Liver (tissue), 9 donors: Measurements from ENCODE around the gene PPFIBP2. TPM values are rescaled to one million over a fixed set of nuclear protein-coding genes. Genes with fewer than 3 reads are reported as not detected.

ENCODE experiments used
- DNase-seq: peaks from one replicate; pipeline ENCODE4 v3.0.0-alpha.2; 2017; ENCODE audit warnings: low spot score
- H3K27ac ChIP-seq, 2 donors: one replicate each; pipeline ENCODE4 v1.7.0; 2013; ENCODE audit warnings: inconsistent platforms in 2 of 2, low read length in 2 of 2, control low read depth in 1 of 2, low read depth in 1 of 2, mild to moderate bottlenecking in 1 of 2
- H3K27me3 ChIP-seq, 4 donors: one replicate each; pipeline versions ENCODE4 v1.6.1 to v1.7.0; 2013; ENCODE audit warnings: low read length in 3 of 4, inconsistent platforms in 1 of 4, mild to moderate bottlenecking in 1 of 4, moderate library complexity in 1 of 4; ENCODE audit not compliant: control insufficient read depth in 4 of 4, insufficient read depth in 4 of 4
- H3K36me3 ChIP-seq, 4 donors: one replicate each; pipeline versions ENCODE4 v1.6.1 to v1.7.0; 2013; ENCODE audit warnings: low read length in 3 of 4, mild to moderate bottlenecking in 3 of 4, low read depth in 1 of 4, moderate library complexity in 1 of 4; ENCODE audit not compliant: control insufficient read depth in 4 of 4, insufficient read depth in 3 of 4
- H3K4me1 ChIP-seq, 4 donors: one replicate each; pipeline versions ENCODE4 v1.6.1 to v1.7.0; 2013; ENCODE audit warnings: low read length in 3 of 4, mild to moderate bottlenecking in 3 of 4, moderate library complexity in 1 of 4; ENCODE audit not compliant: control insufficient read depth in 4 of 4, insufficient read depth in 4 of 4
- H3K4me3 ChIP-seq, 3 donors: one replicate each; pipeline versions ENCODE4 v1.6.1 to v1.7.0; 2013; ENCODE audit warnings: low read length in 3 of 3, control low read depth in 1 of 3, low read depth in 1 of 3, mild to moderate bottlenecking in 1 of 3
- H3K9ac ChIP-seq, 2 donors: one replicate each; pipeline ENCODE4 v1.7.0; 2013; ENCODE audit warnings: low read length in 2 of 2, mild to moderate bottlenecking in 2 of 2, moderate library complexity in 2 of 2, control low read depth in 1 of 2, low read depth in 1 of 2
- H3K9me3 ChIP-seq, 4 donors: one replicate each; pipeline versions ENCODE4 v1.6.1 to v1.7.0; 2013; ENCODE audit warnings: low read length in 3 of 4; ENCODE audit not compliant: control insufficient read depth in 4 of 4
- EGR1 ChIP-seq, 2 donors: IDR thresholded peaks; 2 replicates each; pipeline ENCODE4 v1.6.1; 2016 to 2018; ENCODE audit warnings: antibody characterized with exemption in 2 of 2, low read depth in 2 of 2
- FOXA1 ChIP-seq: IDR thresholded peaks from 2 replicates; pipeline ENCODE4 v1.6.1; 2016; ENCODE audit warnings: antibody characterized with exemption
- FOXA2 ChIP-seq: IDR thresholded peaks from 2 replicates; pipeline ENCODE4 v1.6.1; 2016; ENCODE audit warnings: antibody characterized with exemption
- GABPA ChIP-seq, 2 donors: IDR thresholded peaks in 1 of 2; conservative IDR thresholded peaks in 1 of 2; 2 replicates each; pipeline ENCODE4 v1.6.1; 2016; ENCODE audit warnings: antibody characterized with exemption in 2 of 2, mild to moderate bottlenecking in 1 of 2, moderate library complexity in 1 of 2
- HNF4A ChIP-seq, 2 donors: conservative IDR thresholded peaks; 2 replicates each; pipeline ENCODE4 v1.6.1; 2016; ENCODE audit warnings: antibody characterized with exemption in 2 of 2, mild to moderate bottlenecking in 2 of 2
- HNF4G ChIP-seq: IDR thresholded peaks from 2 replicates; pipeline ENCODE4 v1.6.1; 2016; ENCODE audit warnings: antibody characterized with exemption
- JUND ChIP-seq, 2 donors: IDR thresholded peaks; 2 replicates each; pipeline ENCODE4 v1.6.1; 2016; ENCODE audit warnings: antibody characterized with exemption in 2 of 2
- NR2F2 ChIP-seq: IDR thresholded peaks from 2 replicates; pipeline ENCODE4 v1.6.1; 2016; ENCODE audit warnings: antibody characterized with exemption
- RAD21 ChIP-seq, 2 donors: IDR thresholded peaks; 2 replicates each; pipeline ENCODE4 v1.6.1; 2016; ENCODE audit warnings: antibody characterized with exemption in 2 of 2, mild to moderate bottlenecking in 2 of 2
- RXRA ChIP-seq, 2 donors: IDR thresholded peaks; 2 replicates each; pipeline ENCODE4 v1.6.1; 2017 to 2018; ENCODE audit warnings: antibody characterized with exemption in 2 of 2, mild to moderate bottlenecking in 1 of 2
- SP1 ChIP-seq: IDR thresholded peaks from 2 replicates; pipeline ENCODE4 v1.6.1; 2018; ENCODE audit warnings: antibody characterized with exemption, mild to moderate bottlenecking
- TAF1 ChIP-seq: conservative IDR thresholded peaks from 2 replicates; pipeline ENCODE4 v1.6.1; 2016; ENCODE audit warnings: antibody characterized with exemption, mild to moderate bottlenecking
- YY1 ChIP-seq: IDR thresholded peaks from 2 replicates; pipeline ENCODE4 v1.6.1; 2016; ENCODE audit warnings: antibody characterized with exemption, mild to moderate bottlenecking
- WGBS: extraction: QIAGEN DNeasy Blood & Tissue Kit; methylation state at CpG from one replicate; pipeline ENCODE4 v1.1.7; 2013; 5-methylcytosine and 5-hydroxymethylcytosine counted together
- polyA plus RNA-seq, 2 donors: library from polyadenylated mRNA; stranded (reverse) in 1 of 2; unstranded in 1 of 2; fragments of 200-250 nt in 1 of 2; fragments of >200 nt in 1 of 2; fragmentation: Nextera tagmentation in 1 of 2; extraction: Ambion mirVana in 1 of 2; gene quantifications; one replicate each; pipeline versions ENCODE4 v1.2.1 to v1.2.3, GENCODE V29; 2013 to 2015
- total RNA-seq, 2 donors: library from RNA; depleted of rRNA; stranded (reverse); fragments of >200 nt; gene quantifications; one replicate each; pipeline ENCODE4 v1.2.3, GENCODE V29; 2014
- TF ChIP-seq, protein P1 (sequence below): fragments of 150-350 bp; IDR thresholded peaks from 2 replicates; pipeline ENCODE4 v1.5.1; 2017; ENCODE audit warnings: improper control_type of control experiment, low read depth, low read length; ENCODE audit not compliant: missing input control
- TF ChIP-seq, protein P2 (sequence below): IDR thresholded peaks from 2 replicates; pipeline ENCODE4 v1.6.1; 2016; ENCODE audit warnings: antibody characterized with exemption
- TF ChIP-seq, protein P3 (sequence below): IDR thresholded peaks from 2 replicates; pipeline ENCODE4 v1.6.1; 2016; ENCODE audit warnings: antibody characterized with exemption
- TF ChIP-seq, protein P4 (sequence below): IDR thresholded peaks from 2 replicates; pipeline ENCODE4 v1.6.1; 2016; ENCODE audit warnings: antibody characterized with exemption, mild to moderate bottlenecking
- TF ChIP-seq, protein P5 (sequence below): IDR thresholded peaks from 2 replicates; pipeline ENCODE4 v1.6.1; 2016; ENCODE audit warnings: antibody characterized with exemption
- donor health status: healthy.
- donor health status: healthy.
- donor health status: healthy.
- donor health status: healthy.
- donor health status: healthy.

The PPFIBP2 gene
- total and polyA plus RNA-seq, 4 donors: 19.6 to 80.0 (median 23.2) TPM

DNA sequence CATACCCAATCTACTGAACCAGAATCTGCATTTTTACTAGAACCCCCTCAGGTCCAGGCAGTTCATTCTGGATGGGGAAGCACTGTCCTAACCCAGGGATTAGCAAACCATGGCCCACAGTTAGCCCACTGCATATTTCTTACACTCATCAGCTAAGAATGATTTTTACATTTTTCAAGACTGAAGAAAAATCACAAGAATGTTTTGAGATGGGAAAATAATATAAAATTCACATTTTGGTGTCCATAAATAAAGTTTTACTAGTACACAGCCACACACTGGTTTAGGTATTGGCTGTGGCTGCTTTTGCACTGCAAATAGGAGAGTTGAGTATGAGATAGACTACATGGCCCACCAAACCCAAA, 59.4 kb downstream of the PPFIBP2 start:
- peak overlapping the region; percentile 81 to 92 for H3K27ac ChIP-seq
- no peaks in the 10 kb centered on the region for H3K9me3 ChIP-seq
- H3K9ac ChIP-seq: no peak overlapping the region
- DNase-seq: no peak
- H3K4me1 ChIP-seq: peaks cover 23 to 69% (median 49%) of the 10 kb centered on the region in 4 donors
- TF ChIP-seq RAD21 (IDR thresholded peaks at IDR 0.05) (no peak), RXRA (IDR thresholded peaks at IDR 0.05) (no peak), YY1 (no peak), SP1 (no peak), NR2F2 (no peak), TAF1 (no peak), FOXA1 (no peak)
- TF ChIP-seq, protein P1, sequence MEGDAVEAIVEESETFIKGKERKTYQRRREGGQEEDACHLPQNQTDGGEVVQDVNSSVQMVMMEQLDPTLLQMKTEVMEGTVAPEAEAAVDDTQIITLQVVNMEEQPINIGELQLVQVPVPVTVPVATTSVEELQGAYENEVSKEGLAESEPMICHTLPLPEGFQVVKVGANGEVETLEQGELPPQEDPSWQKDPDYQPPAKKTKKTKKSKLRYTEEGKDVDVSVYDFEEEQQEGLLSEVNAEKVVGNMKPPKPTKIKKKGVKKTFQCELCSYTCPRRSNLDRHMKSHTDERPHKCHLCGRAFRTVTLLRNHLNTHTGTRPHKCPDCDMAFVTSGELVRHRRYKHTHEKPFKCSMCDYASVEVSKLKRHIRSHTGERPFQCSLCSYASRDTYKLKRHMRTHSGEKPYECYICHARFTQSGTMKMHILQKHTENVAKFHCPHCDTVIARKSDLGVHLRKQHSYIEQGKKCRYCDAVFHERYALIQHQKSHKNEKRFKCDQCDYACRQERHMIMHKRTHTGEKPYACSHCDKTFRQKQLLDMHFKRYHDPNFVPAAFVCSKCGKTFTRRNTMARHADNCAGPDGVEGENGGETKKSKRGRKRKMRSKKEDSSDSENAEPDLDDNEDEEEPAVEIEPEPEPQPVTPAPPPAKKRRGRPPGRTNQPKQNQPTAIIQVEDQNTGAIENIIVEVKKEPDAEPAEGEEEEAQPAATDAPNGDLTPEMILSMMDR: no peak
- TF ChIP-seq, protein P2, sequence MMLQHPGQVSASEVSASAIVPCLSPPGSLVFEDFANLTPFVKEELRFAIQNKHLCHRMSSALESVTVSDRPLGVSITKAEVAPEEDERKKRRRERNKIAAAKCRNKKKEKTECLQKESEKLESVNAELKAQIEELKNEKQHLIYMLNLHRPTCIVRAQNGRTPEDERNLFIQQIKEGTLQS: no peak
- no peak overlapping the region for H3K4me3 ChIP-seq
- H3K36me3 ChIP-seq: peaks cover 0 to under 1% (median 0%) of the 10 kb centered on the region in 4 donors
- no peaks in the 10 kb centered on the region for H3K27me3 ChIP-seq

DNA sequence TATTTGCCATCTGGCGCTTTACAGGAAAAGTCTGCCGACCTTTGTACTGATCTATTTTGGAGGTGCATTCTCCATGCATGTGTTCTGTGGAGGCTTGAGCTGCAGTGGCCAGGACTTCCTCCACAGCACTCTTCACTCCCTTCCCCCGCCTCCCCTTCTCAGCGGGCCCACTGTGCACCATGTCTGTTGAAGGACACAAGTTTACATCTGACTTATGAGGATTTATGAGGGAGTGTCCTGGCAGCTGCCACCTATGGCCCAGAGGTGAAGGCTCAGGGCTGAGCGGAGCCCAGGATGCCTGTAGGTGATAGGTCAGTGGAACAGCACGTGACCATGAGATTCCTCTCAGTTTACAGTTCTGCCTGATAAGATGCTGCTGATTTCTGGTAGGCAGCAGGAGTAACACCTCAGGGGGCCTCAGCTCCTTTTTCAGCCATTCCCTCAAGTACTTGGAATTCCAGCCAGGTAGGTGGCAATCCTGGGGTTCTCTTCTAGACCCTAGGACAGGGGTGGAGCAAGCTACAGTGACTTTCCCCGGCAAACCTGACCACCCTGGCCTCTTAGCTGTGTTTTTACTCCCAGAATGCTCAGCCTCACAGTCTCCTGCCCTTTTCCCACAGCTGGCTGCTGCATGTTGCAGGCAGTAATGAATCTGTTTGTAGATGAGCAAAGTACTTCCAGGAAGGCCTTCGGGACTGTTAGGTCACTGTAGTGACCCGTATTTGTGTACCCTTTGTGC, 59.9 kb downstream of the PPFIBP2 start:
- WGBS: 26% methylated on average over 9 of the region's 9 CpGs
- DNase-seq: peak; percentile 43
- Histone ChIP-seq H3K4me3 (peak overlapping the region in 2 of 3 donors; percentile 11 to 17), H3K9me3 (no peaks in the 10 kb centered on the region), H3K27me3 (no peaks in the 10 kb centered on the region), H3K36me3 (no peaks in the 10 kb centered on the region), H3K4me1 (peaks cover 23 to 74% (median 51%) of the 10 kb centered on the region in 4 donors), H3K27ac (peak overlapping the region; percentile 81 to 92), H3K9ac (no peak overlapping the region)
- TF ChIP-seq TAF1: peak; percentile 66
- peak; percentile 89 to 95 for TF ChIP-seq HNF4A (conservative IDR thresholded peaks at IDR 0.05)
- TF ChIP-seq, protein P3, sequence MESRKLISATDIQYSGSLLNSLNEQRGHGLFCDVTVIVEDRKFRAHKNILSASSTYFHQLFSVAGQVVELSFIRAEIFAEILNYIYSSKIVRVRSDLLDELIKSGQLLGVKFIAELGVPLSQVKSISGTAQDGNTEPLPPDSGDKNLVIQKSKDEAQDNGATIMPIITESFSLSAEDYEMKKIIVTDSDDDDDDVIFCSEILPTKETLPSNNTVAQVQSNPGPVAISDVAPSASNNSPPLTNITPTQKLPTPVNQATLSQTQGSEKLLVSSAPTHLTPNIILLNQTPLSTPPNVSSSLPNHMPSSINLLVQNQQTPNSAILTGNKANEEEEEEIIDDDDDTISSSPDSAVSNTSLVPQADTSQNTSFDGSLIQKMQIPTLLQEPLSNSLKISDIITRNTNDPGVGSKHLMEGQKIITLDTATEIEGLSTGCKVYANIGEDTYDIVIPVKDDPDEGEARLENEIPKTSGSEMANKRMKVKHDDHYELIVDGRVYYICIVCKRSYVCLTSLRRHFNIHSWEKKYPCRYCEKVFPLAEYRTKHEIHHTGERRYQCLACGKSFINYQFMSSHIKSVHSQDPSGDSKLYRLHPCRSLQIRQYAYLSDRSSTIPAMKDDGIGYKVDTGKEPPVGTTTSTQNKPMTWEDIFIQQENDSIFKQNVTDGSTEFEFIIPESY: peak; percentile 20
- peak; percentile 49 to 67 for TF ChIP-seq JUND (IDR thresholded peaks at IDR 0.05)
- peak; percentile 54 for TF ChIP-seq YY1
- TF ChIP-seq, protein P1: no peak
- TF ChIP-seq FOXA2: no peak
- TF ChIP-seq RAD21 (IDR thresholded peaks at IDR 0.05): peak; percentile 10 to 40
- peak; percentile 14 to 24 for TF ChIP-seq EGR1 (IDR thresholded peaks at IDR 0.05; ENCODE audit: low read depth in 2 of 2)
- TF ChIP-seq, protein P4, sequence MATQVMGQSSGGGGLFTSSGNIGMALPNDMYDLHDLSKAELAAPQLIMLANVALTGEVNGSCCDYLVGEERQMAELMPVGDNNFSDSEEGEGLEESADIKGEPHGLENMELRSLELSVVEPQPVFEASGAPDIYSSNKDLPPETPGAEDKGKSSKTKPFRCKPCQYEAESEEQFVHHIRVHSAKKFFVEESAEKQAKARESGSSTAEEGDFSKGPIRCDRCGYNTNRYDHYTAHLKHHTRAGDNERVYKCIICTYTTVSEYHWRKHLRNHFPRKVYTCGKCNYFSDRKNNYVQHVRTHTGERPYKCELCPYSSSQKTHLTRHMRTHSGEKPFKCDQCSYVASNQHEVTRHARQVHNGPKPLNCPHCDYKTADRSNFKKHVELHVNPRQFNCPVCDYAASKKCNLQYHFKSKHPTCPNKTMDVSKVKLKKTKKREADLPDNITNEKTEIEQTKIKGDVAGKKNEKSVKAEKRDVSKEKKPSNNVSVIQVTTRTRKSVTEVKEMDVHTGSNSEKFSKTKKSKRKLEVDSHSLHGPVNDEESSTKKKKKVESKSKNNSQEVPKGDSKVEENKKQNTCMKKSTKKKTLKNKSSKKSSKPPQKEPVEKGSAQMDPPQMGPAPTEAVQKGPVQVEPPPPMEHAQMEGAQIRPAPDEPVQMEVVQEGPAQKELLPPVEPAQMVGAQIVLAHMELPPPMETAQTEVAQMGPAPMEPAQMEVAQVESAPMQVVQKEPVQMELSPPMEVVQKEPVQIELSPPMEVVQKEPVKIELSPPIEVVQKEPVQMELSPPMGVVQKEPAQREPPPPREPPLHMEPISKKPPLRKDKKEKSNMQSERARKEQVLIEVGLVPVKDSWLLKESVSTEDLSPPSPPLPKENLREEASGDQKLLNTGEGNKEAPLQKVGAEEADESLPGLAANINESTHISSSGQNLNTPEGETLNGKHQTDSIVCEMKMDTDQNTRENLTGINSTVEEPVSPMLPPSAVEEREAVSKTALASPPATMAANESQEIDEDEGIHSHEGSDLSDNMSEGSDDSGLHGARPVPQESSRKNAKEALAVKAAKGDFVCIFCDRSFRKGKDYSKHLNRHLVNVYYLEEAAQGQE: peak; percentile 49
- TF ChIP-seq HNF4G: peak; percentile 83
- peak; percentile 43 for TF ChIP-seq NR2F2
- TF ChIP-seq RXRA (IDR thresholded peaks at IDR 0.05): peak; percentile 85 to 86
- no peak for TF ChIP-seq GABPA (IDR thresholded peaks at IDR 0.05 in 1 of 2, conservative IDR thresholded peaks at IDR 0.05 in 1 of 2)
- TF ChIP-seq, protein P5, sequence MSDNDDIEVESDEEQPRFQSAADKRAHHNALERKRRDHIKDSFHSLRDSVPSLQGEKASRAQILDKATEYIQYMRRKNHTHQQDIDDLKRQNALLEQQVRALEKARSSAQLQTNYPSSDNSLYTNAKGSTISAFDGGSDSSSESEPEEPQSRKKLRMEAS: peak; percentile 59
- TF ChIP-seq SP1: peak; percentile 98
